ENCODE data around the gene HOXA7.

HOXA7 gene

DNA sequence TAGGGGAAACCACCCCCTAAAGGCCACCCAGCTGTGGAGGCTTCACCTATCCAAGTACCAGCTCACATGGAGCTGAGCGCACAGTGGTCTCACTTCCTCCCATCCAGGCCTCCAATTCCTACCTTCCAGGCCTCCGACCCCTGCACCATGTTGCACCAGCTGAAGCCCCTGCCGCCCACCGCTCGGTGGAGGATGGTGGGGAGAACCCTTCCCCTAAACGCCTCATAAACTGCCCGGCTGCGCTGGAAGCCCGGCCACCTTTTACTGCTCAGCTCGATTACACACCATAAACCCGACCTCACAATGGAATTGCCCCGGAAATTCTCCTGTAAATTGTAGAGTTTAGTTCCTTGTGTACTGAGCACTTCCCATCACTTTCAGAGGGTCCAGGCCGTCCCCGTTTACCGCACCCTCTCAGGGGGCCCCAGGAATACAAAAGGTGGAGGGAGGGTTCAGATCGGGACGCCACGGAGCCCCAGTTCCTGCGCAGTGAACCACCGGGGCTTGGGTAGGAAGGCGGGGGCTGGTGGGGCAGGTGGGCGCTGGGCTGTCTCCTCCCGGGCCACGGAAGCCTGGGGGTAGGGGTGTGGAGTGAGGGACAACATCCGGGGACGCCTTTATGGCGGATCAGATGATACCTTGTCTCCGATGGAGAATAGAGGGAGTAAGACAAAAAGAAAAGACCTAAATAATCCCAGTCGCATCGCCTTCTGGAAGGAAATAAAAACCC is 1.4 kb upstream of the HOXA7 start:
- DNase-seq: no peak

GRCh38 chr7:27156916-27157701 is 634 bp upstream of the HOXA7 start:
- DNase-seq: no peak

DNA sequence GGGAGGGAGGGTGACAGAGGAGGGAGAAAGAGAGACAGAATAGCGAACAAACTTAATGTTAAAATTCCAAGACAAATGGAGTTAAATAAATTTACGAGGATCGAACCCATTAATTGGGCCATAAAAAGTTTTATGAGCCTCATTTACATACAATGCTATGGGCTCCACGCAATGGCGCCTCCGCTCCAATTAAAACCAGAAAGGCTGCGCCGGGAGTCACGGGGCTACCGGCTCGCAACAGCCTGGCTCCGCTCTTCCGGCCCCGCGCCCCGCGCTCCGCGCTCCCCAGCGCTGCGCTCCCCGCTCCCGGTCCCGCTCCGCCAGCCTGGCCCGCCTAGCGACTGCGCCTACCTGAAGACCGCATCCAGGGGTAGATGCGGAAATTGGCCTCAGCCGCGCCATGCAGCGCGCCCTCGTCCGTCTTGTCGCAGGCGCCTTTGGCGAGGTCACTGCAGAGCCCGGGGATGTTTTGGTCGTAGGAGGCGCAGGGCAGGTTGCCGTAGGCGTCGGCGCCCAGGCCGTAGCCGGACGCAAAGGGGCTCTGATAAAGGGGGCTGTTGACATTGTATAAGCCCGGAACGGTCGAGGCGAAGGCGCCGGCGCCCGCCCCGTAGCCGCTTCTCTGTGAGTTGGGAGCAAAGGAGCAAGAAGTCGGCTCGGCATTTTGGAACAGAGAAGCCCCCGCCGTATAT is 513 bp downstream of the HOXA7 start:
- peak; percentile 32 for DNase-seq

DNA sequence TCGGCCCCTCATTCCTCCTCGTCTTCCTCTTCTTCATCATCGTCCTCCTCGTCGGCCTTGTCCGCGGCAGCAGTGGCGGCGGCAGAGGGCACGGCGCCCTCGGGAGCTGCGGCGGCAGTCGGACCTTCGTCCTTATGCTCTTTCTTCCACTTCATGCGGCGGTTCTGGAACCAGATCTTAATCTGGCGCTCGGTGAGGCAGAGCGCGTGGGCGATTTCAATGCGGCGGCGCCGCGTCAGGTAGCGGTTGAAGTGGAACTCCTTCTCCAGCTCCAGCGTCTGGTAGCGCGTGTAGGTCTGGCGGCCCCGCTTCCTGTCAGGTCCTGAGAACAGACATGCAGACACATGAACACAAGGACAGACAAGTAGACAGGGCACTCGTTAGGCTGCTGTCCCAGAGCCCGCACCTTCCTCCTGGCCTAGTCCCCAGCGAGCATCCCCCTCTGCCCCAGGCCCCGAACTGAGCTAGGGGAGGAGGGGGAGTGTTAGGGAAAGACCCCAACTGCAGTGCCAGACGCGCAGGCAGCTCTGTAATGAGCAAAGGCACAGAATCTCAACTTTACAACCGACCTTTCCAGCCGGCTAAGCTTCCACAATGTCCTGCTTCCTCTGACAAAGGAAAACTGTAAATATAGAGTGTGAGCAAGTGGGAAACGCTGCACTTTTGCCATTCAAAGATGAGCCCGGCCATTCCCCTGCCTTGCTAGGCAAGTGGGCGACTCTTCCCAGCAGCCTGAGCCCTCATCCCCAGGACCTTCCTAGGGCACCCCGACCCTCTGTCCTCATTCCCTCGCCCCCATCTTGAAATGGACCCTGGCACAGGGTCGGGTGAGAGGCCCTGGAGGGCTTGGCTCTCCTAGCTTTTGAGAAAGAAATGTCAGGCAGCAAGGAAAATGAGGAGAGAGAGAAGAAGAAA is 1.3 kb downstream of the HOXA7 start:
- no peak for DNase-seq

DNA sequence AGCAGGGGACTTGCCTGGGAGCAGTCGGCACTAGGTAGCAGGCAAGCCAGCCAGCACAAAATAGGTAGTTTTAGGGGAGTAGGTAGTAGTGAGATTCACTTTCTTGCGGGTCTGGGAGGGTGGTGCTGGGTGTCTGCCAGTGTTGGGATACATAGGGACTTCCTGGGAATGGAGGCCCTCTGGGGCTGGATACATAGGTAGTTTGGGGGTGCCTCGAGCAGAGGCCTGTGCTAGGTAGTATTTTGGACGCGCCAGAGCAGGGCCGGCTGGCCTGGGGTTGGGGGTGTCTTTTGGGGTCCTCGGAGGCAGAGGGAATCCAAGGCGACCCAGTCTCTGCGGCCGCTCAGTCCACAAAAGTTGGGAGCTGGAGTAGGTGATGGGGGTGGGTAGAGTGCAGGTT is 2.1 kb downstream of the HOXA7 start:
- DNase-seq: no peak

GRCh38 chr7:27153526-27153925 is 2.9 kb downstream of the HOXA7 start:
- DNase-seq: no peak

DNA sequence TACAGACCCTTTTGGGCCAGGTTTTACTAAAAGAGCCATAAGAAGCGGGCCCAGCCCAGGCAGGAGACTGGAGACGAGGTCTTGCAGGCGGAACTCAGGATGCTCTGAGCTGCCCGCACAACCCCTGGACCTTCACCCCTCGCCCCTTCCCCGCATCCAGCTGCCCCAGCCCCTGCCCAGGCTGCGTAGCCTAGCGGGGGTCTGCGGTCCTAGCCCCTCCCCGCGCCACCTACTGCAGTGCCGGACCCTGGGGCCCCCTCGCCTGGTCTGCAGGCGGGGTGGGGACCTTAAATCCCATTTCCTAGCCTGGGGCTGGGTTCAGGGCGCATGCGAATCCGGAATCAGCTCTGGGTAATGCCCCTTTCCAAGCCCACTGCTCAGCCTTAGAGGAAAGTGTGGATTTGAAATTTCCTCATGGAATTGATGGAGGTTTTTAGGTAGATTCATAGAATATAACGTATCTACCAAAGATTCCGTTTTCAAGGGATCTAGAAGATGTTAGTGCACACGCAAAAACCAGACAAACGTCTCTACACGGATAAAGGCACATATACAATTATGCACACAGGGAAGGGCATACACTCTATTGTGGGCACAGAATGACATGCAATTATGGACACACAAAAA is 3.5 kb downstream of the HOXA7 start:
- no peak for DNase-seq

GRCh38 chr7:27151931-27152815 is 4.3 kb downstream of the HOXA7 start, which contains the start of gene HOXA3:
HOXA3 (minus strand) TSS chr7:27152583; CDS start chr7:27110640, 41,943 bp downstream.
- no peak for DNase-seq

DNA sequence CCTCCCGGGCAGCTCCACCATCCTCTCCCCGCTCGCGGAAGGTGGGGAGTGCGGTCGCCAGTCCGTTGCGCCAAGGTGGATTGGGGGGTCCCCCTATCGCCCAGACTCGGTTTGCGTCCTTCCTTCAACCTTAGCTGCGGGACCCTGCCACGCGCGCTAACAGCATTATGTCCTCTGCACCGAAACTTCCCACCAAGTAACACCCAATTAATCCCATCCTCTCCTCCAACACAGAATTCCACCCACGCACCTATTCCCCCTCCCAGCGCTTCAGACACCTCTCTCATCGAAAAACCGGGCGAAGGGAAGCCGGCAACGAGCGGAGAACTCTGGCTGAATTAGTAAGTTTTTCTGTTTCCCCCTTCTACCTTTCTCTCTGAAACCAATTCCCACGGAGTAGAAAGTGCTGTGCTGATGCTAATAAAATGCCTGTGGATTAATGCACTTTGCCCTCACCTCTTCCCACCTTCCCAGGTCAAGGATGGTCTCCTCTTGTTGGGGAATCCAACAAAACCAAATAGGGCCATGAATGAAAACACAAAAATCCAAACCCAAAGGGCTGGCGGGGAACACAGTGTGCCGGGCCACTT is 5.0 kb downstream of the HOXA7 start:
- DNase-seq: no peak

DNA sequence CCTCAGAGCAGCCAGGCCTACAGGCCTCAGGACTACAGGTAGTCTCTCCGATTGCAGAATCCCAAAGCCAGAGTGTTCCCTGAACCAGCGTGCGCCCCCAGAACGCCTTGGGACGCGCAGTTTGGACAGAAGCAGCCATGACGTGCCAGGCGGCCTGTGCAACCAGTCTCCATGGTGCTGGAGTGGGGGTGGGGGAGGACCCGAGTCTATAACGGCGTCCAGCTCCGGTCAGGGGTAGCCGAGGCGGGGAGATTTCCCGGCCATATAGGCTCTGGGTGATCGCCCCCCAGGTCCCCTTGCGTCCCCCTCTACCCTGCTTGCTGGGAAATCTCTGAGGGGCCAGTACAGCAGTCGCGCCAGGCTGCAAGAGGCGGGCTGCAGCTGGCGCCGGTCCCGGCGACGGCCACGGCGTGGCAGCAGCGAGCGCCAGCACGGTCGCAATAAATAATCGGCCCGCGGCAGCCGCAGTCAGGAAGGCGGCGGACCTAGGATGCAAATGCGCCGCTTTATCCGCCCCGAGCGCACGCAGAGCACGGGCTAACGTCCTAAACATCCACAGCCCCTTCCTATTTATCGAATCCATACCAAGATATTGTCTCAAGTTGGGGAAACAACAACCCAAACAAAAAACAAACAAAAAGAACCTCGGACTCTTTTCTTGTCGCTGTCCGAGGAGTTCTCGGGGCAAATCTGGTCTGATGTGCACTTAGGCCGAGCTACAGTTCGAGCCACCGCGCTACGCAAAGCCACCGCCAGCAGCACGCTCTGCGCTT is 5.7 kb downstream of the HOXA7 start:
- peak; percentile 56 for DNase-seq

- no peak for DNase-seq
Observed at GRCh38 chr7:27149842-27150567, 6.5 kb downstream of the HOXA7 start.

DNA sequence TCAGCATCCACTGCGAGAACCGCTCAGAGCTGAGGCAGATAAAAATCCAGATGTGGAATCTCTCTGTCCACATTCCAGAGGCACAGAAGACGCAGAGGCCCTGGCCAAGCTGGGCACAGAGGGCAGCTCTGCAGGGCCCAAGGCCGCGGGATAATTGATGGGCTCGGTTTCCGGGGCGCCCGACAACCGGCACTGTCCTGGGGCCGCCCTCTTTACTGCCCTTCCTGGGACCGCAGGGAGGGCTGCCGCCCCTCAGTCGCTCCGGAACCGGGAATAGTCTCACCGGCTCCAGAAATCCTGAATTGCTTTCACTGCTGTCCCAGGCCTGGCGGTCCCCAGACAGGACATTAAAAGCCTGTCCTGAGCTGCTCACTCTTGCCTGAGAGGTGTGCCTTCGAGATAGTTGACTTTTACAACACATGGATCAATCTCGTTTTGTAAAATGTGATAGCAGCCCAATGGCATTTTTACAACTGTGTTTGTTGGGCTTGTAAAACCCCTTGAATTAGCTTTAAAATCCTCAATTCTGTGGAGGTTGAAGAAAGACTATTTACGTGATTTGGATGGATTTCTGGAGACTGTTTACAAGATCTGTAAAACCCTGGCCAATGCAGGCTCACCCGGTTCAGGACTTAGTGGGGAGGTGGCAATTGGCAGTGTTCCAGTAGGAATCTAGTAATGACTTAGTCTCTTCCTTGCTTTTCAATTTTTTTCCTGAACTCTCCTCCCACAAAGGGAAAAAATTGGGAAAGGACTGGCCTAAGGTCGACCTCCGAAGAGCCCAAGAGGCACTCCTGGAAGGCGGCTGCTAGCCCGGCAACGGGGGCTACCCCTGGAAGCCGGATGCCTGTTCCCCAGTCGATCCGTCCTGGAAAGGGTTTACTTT is 7.5 kb downstream of the HOXA7 start:
- no peak for DNase-seq

DNA sequence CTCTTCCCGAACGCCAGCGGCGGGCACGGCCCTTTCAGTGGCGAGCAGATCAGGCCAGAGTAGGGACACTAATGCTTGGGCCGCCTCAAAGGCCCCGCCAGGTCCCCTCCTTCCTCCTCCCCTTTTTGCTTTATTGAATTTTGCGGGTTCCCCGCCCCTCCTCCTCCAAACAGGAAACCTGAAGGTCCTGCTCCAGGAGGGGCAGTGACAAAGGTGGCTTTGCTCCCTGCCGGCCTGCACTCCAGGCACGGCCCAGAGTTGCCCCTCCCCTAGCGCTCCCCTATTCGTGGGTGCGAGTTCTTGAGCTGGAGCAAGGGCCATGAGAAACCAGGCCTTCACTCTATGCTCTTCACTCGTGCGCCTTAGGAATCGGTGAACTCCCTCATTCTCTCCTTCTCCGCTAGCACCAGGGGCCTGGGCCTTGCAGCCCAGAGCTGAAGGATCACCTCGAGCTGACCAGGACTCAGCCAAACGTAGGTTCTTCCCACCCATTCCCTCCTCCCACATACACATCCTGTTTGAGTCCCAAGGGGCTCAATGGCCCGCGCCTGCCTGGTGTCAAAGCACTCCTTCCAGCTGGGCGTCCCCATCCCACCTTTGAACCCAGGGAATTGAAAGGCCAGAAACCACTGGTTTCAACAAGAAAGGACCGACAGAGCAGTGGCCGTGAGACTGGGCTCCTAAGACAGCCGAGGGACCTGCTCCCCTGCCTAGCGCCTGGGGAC is 8.3 kb downstream of the HOXA7 start:
- no peak for DNase-seq

- DNase-seq: no peak
Observed at GRCh38 chr7:27147199-27148030, 9.1 kb downstream of the HOXA7 start, which contains the start of gene HOXA6. HOXA6 (minus strand) TSS chr7:27147774; CDS start chr7:27147749, 25 bp downstream.

DNA sequence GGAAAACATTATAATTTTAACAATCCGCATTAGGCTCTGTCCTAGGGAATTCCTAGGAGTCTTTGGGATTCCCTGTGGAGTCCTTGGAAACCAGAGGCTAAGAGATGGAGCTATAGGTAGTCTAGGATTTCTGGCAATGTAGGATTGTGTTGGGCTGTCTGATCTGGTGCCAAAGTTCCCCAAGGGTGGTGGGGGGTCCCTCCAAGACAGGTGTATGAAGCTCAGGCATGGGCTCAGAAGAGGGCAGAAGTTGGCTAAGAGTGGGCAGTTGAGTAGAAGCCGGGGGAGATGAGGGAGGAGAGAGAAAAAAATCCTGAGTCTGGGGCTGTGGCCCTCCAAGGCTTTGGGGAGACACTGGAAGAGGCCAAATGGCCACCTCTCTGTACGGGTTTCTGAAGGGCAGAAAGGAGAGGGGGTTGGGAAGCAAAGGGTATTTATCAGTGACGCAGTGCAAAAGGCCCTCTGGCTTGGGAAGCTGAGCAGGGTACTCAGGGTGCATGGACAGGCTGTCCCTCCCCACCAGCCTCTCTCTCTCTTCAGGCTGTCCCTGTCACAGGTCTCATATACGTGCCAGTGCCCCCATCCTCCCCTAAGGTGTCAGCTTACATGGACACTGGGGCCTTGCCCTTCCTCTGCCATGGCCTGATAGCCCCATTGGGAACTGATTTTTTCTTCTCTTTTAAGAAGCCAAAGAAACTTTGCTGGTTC is 9.8 kb downstream of the HOXA7 start:
- no peak for DNase-seq
